Measurements from ENCODE around the gene FOXRED2. TPM values are rescaled to one million over a fixed set of nuclear protein-coding genes. Genes with fewer than 3 reads are reported as not detected.

The FOXRED2 gene
- total RNA-seq, 6 donors from 2014 or later = 6.0 to 27.2 (median 12.9) TPM

DNA sequence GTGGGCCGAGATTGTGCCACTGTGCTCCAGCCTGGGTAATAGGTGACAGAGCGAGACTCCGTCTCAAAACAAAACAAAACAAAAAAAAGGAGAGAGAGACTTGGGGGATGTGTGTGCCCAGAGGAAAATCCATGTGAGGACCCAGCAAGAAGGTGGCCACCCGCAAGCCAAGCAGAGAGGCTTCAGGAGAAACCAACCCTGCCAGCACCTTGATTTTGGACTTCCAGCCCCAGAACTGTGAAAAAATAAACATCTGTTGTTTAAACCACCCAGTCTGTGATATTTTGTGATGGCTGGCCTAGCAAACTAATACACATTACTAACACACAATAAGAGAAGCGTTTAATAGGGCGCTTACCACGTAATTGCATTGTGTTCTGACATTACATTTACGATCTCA is 46.6 kb downstream of the FOXRED2 start:
- TF ChIP-seq POLR2A (IDR thresholded peaks at IDR 0.05) (no peak), POLR2AphosphoS5 (IDR thresholded peaks at IDR 0.05) (no peak), EP300 (IDR thresholded peaks at IDR 0.05) (no peak)
- TF ChIP-seq, protein P1, sequence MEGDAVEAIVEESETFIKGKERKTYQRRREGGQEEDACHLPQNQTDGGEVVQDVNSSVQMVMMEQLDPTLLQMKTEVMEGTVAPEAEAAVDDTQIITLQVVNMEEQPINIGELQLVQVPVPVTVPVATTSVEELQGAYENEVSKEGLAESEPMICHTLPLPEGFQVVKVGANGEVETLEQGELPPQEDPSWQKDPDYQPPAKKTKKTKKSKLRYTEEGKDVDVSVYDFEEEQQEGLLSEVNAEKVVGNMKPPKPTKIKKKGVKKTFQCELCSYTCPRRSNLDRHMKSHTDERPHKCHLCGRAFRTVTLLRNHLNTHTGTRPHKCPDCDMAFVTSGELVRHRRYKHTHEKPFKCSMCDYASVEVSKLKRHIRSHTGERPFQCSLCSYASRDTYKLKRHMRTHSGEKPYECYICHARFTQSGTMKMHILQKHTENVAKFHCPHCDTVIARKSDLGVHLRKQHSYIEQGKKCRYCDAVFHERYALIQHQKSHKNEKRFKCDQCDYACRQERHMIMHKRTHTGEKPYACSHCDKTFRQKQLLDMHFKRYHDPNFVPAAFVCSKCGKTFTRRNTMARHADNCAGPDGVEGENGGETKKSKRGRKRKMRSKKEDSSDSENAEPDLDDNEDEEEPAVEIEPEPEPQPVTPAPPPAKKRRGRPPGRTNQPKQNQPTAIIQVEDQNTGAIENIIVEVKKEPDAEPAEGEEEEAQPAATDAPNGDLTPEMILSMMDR (IDR thresholded peaks at IDR 0.05) = no peak
- no peaks in the 10 kb centered on the region for H3K36me3 ChIP-seq
- WGBS, 2 donors = 94 to 95% methylated on average over 8 of the region's 8 CpGs
- H3K27ac ChIP-seq = peak overlapping the region in 2 of 4 donors; percentile 92 to 95
- DNase-seq = no peak
- no peaks in the 10 kb centered on the region for H3K9me3 ChIP-seq
- H3K27me3 ChIP-seq = no peaks in the 10 kb centered on the region
- ATAC-seq (ENCODE audit: low FRiP score in 2 of 2) = no peak
- peaks cover 40 to 59% (median 46%) of the 10 kb centered on the region in 4 donors for H3K4me1 ChIP-seq
- H3K4me3 ChIP-seq = no peak overlapping the region

DNA sequence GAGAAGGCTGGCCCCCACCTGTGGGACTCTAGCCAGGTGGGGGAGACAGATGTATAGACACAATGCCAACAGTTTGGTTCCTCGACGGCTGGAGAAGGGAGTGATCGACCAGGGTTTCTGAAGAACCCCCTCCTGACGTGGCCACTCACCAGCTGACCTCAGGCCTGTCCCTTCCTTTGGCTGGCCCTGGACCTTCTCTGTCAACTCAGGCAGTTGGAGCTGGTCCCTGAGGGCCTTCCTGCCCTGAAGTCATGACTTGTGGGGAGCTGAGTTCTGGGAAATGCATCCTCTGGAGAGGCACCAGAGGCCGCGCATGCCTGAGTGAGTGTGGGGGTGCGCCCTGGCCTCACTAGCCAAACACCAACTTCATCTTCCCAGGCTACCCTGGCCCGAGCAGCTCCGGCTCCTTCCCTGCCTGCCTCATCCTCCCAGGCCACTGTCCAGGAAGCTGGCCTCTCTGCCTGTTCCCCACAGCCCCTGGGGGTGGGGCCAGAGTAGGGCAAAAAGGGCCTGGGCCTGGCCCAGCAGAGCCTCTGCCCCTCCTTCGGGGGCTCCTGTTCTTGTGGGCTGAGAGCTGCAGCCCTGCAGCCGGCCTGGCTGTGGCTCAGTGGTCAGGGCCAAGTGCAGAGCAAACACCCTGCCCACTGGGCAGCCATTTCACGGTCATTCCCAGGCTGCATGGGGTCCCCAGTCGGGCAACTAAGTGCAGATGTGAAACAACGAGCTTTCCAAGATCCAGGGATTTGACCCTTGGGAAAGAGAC is 49.0 kb downstream of the FOXRED2 start:
- H3K36me3 ChIP-seq = no peaks in the 10 kb centered on the region
- H3K9me3 ChIP-seq = no peaks in the 10 kb centered on the region
- peak in 1 of 2 donors; percentile 15 for ATAC-seq (ENCODE audit: low FRiP score in 2 of 2)
- TF ChIP-seq EP300 (IDR thresholded peaks at IDR 0.05) (peak in 1 of 4 donors; percentile 10), POLR2AphosphoS5 (IDR thresholded peaks at IDR 0.05) (peak; percentile 43 to 70), POLR2A (IDR thresholded peaks at IDR 0.05) (no peak)
- TF ChIP-seq, protein P1 (IDR thresholded peaks at IDR 0.05) = no peak
- H3K4me1 ChIP-seq = peaks cover 40 to 56% (median 45%) of the 10 kb centered on the region in 4 donors
- no peaks in the 10 kb centered on the region for H3K27me3 ChIP-seq
- DNase-seq = peak in 1 of 2 donors; percentile 26
- H3K4me3 ChIP-seq = no peak overlapping the region
- 63 to 100% methylated on average over 1 to 13 of the region's 14 CpGs for WGBS, 2 donors
- H3K27ac ChIP-seq = peak overlapping the region; percentile 46 to 95 (median 76)

DNA sequence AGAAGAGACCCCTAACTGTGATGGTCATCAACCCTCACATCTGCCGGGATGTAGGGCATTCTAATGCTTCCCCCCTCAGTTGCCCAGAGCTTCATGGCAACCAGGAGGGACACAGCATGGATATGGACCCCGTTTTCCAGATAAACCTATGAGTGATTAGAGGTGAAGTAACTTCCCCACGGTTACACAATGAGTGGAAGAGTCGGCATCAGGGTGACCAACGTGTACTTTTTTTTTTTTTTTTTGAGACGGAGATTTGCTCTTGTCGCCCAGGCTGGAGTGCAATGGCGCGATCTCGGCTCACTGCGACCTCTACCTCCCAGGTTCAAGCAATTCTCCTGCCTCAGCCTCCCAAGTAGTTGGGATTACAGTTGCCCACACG is 50.4 kb downstream of the FOXRED2 start:
- no peaks in the 10 kb centered on the region for H3K36me3 ChIP-seq
- peaks cover 42 to 54% (median 46%) of the 10 kb centered on the region in 4 donors for H3K4me1 ChIP-seq
- TF ChIP-seq POLR2AphosphoS5 (IDR thresholded peaks at IDR 0.05) (no peak), EP300 (IDR thresholded peaks at IDR 0.05) (no peak), POLR2A (IDR thresholded peaks at IDR 0.05) (no peak)
- TF ChIP-seq, protein P1 (IDR thresholded peaks at IDR 0.05) = no peak
- no peaks in the 10 kb centered on the region for H3K9me3 ChIP-seq
- ATAC-seq (ENCODE audit: low FRiP score in 2 of 2) (no peak), DNase-seq (no peak)
- no peaks in the 10 kb centered on the region for H3K27me3 ChIP-seq
- H3K27ac ChIP-seq = peak overlapping the region; percentile 89 to 96 (median 94)
- no peak overlapping the region for H3K4me3 ChIP-seq
- 71 to 86% methylated on average over 12 of the region's 12 CpGs for WGBS, 2 donors

DNA sequence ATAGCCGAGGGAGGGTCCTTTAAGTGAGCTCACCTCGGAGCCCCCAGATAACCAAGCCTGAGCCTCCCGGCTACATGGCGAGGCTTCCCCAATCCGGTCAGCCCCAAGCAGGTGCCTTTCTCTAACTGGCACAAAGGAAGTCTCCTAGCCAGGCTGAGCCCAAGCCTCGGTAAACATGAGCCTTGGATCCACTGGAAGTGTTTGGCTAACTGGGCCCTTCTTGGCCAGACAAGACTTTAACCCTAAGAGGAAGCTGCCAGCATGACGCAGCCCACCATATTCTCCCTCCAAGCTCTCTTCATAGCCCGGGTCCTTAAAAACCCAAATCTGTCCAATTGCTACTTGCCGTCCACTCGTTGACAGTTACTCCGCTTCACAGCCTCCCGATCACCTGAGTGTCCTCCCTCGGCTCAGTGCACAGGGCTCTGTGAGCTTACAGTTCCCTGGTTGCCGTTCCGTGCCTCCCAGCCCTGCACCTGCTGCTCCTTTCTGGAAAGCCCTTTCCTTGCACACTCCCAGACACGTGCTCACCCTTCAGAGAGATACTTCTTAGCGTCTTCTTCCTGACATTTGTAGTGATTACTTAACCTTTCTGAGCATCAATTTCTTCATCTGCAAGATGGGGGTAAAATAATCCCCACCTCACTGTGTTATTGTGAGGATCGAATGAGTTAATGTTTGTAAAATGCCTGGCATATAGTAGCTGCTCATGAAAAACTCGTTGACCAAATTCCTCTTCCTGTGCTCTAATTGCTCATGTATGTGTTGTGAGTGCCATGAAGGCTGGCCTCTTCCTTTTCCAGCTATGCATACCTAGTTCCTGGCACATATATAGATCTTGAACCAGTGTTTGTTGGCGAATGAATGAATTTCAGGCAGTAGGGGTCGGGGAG is 51.0 kb downstream of the FOXRED2 start:
- peak; percentile 0 to 1 for ATAC-seq (ENCODE audit: low FRiP score in 2 of 2)
- DNase-seq = peak in 1 of 2 donors; percentile 35

More for the DNA sequence above, 51.0 kb downstream of the FOXRED2 start:
- Histone ChIP-seq H3K4me1 (peaks cover 48 to 57% (median 50%) of the 10 kb centered on the region in 4 donors), H3K36me3 (no peaks in the 10 kb centered on the region), H3K9me3 (no peaks in the 10 kb centered on the region), H3K27me3 (no peaks in the 10 kb centered on the region), H3K27ac (peak overlapping the region; percentile 89 to 96 (median 94)), H3K4me3 (peak overlapping the region in 3 of 4 donors; percentile 45 to 56 (median 54))
- TF ChIP-seq EP300 (IDR thresholded peaks at IDR 0.05) (no peak), POLR2AphosphoS5 (IDR thresholded peaks at IDR 0.05) (no peak), POLR2A (IDR thresholded peaks at IDR 0.05) (no peak)
- TF ChIP-seq, protein P1 (IDR thresholded peaks at IDR 0.05) = no peak
- WGBS, 2 donors = 65 to 77% methylated on average over 17 to 21 of the region's 21 CpGs
